CD14-positive monocyte (primary cell): ENCODE data around the gene MRPS6. TPM values are rescaled to one million over a fixed set of nuclear protein-coding genes. Genes with fewer than 3 reads are reported as not detected.

Source experiments
- DNase-seq, 3 donors: peaks; one replicate each; pipeline ENCODE4 v3.0.0-alpha.2; 2011 to 2022
- H2AFZ ChIP-seq: 2 replicates; pipeline ENCODE4 v1.6.0; 2012; ENCODE audit warnings: mild to moderate bottlenecking, low read depth, low read length, inconsistent platforms; ENCODE audit not compliant: insufficient read depth, poor library complexity, severe bottlenecking
- H3K27ac ChIP-seq, 2 donors: 1 replicate in 1 of 2; 2 replicates in 1 of 2; pipeline ENCODE4 v1.5.1; 2012 to 2013; ENCODE audit warnings: low read length in 2 of 2, control low read depth in 1 of 2, inconsistent platforms in 1 of 2, low read depth in 1 of 2, mild to moderate bottlenecking in 1 of 2
- H3K27me3 ChIP-seq, 2 donors: one replicate each; pipeline versions ENCODE4 v1.6.0 to v1.6.1; 2011 to 2013; ENCODE audit warnings: low read length in 2 of 2; ENCODE audit not compliant: control insufficient read depth in 2 of 2, insufficient read depth in 2 of 2
- H3K36me3 ChIP-seq, 2 donors: replicated peaks in 1 of 2; 1 replicate in 1 of 2; 2 replicates in 1 of 2; pipeline versions ENCODE4 v1.5.1 to v1.6.1; 2012 to 2013; ENCODE audit warnings: low read length in 2 of 2, control low read depth in 1 of 2, inconsistent platforms in 1 of 2, mild to moderate bottlenecking in 1 of 2; ENCODE audit not compliant: insufficient read depth in 2 of 2, control insufficient read depth in 1 of 2
- H3K4me1 ChIP-seq, 2 donors: 1 replicate in 1 of 2; 2 replicates in 1 of 2; pipeline versions ENCODE4 v1.5.1 to v1.6.1; 2012 to 2013; ENCODE audit warnings: low read length in 2 of 2, control low read depth in 1 of 2, inconsistent platforms in 1 of 2, mild to moderate bottlenecking in 1 of 2, moderate library complexity in 1 of 2; ENCODE audit not compliant: insufficient read depth in 2 of 2, control insufficient read depth in 1 of 2
- H3K4me2 ChIP-seq: replicated peaks from 2 replicates; pipeline ENCODE3; 2012; ENCODE audit warnings: low read length, moderate library complexity, mild to moderate bottlenecking; ENCODE audit not compliant: poor library complexity, severe bottlenecking; ENCODE audit errors: extremely low read depth
- H3K4me3 ChIP-seq, 3 experiments: fragments of 200-600 bp in 1 of 3; sonication (generic) in 1 of 3; replicated peaks in 1 of 3; 1 replicate in 2 of 3; 2 replicates in 1 of 3; pipeline ENCODE4 v1.5.1; 2011 to 2013; ENCODE audit warnings: low read length in 3 of 3, mild to moderate bottlenecking in 3 of 3, control low read depth in 2 of 3, low read depth in 2 of 3, inconsistent platforms in 1 of 3, moderate library complexity in 1 of 3
- H3K79me2 ChIP-seq: 2 replicates; pipeline ENCODE4 v1.6.0; 2012; ENCODE audit warnings: mild to moderate bottlenecking, control low read depth, inconsistent platforms, low read length, moderate library complexity; ENCODE audit not compliant: insufficient read depth
- H3K9ac ChIP-seq: 2 replicates; pipeline ENCODE4 v1.6.0; 2017; ENCODE audit warnings: low read length, mild to moderate bottlenecking; ENCODE audit not compliant: insufficient read depth, poor library complexity, severe bottlenecking
- H3K9me3 ChIP-seq, 2 donors: replicated peaks in 1 of 2; 1 replicate in 1 of 2; 2 replicates in 1 of 2; pipeline versions ENCODE4 v1.5.1 to v1.6.1; 2012 to 2013; ENCODE audit warnings: low read length in 2 of 2, control low read depth in 1 of 2; ENCODE audit not compliant: control insufficient read depth in 1 of 2, insufficient read depth in 1 of 2
- H4K20me1 ChIP-seq: 2 replicates; pipeline ENCODE4 v1.6.0; 2012; ENCODE audit warnings: mild to moderate bottlenecking, low read length, control low read depth, moderate library complexity; ENCODE audit not compliant: insufficient read depth
- H3K27ac Mint-ChIP-seq, 7 donors: one replicate each; pipeline ENCODE4 v1.8.0; 2020; ENCODE audit warnings: mild to moderate bottlenecking in 7 of 7, mixed read lengths in 7 of 7, moderate library complexity in 6 of 7, inconsistent platforms in 2 of 7
- H3K27me3 Mint-ChIP-seq, 3 donors: one replicate each; pipeline ENCODE4 v1.8.0; 2021 to 2022; ENCODE audit warnings: low read depth in 3 of 3, mild to moderate bottlenecking in 3 of 3, mixed read lengths in 3 of 3, moderate library complexity in 3 of 3, inconsistent platforms in 1 of 3
- H3K36me3 Mint-ChIP-seq, 2 donors: one replicate each; pipeline ENCODE4 v1.8.0; 2020; ENCODE audit warnings: mixed read lengths in 2 of 2, inconsistent platforms in 1 of 2, mild to moderate bottlenecking in 1 of 2
- H3K4me1 Mint-ChIP-seq: one replicate; pipeline ENCODE4 v1.8.0; 2020; ENCODE audit warnings: mild to moderate bottlenecking, mixed read lengths
- H3K4me3 Mint-ChIP-seq, 2 donors: one replicate each; pipeline ENCODE4 v1.8.0; 2020; ENCODE audit warnings: mild to moderate bottlenecking in 2 of 2, mixed read lengths in 2 of 2, moderate library complexity in 1 of 2
- H3K9me3 Mint-ChIP-seq, 7 donors: one replicate each; pipeline ENCODE4 v1.8.0; 2020 to 2022; ENCODE audit warnings: mixed read lengths in 7 of 7, mild to moderate bottlenecking in 6 of 7, moderate library complexity in 6 of 7, inconsistent platforms in 2 of 7
- CTCF ChIP-seq: fragments of 200-600 bp; IDR thresholded peaks from one replicate; pipeline ENCODE4 v1.8.0; 2022; ENCODE audit warnings: antibody characterized with exemption, mild to moderate bottlenecking
- WGBS: methylation state at CpG from one replicate; pipeline ENCODE4 v1.1.5; 2013; ENCODE audit warnings: missing lambda C conversion rate; ENCODE audit not compliant: insufficient coverage; 5-methylcytosine and 5-hydroxymethylcytosine counted together
- intact Hi-C, 2 donors: fragments of 100-400 bp; cut with micrococcal nuclease; formaldehyde crosslinking; loops; one replicate each; pipeline versions ENCODE4 v1.15.0 to v1.15.1; 2023
- polyA plus RNA-seq, 3 donors: library from polyadenylated mRNA; depleted of rRNA in 1 of 3; unstranded in 2 of 3; stranded (reverse) in 1 of 3; fragments of 300-500 nt in 2 of 3; fragments of >200 nt in 1 of 3; fragmentation: Illumina TruSeq in 2 of 3; gene quantifications; 1 replicate in 2 of 3; 2 replicates in 1 of 3; pipeline ENCODE4 v1.2.3, GENCODE V29; 2012 to 2021

MRPS6 gene
- polyA plus RNA-seq, 3 donors = 29.8 to 124 (median 101) TPM

- H3K4me1 ChIP-seq = peaks cover 21 to 29% of the 10 kb centered on the region in 2 donors
- no peaks in the 10 kb centered on the region for H3K27me3 Mint-ChIP-seq
- no peak for DNase-seq
- H3K9ac ChIP-seq = no peak overlapping the region
- H3K36me3 Mint-ChIP-seq = peaks cover 43 to 46% of the 10 kb centered on the region in 2 donors
- intact Hi-C loops = loop anchor here in 1 of 2 donors (5.0 kb wide), 1 partner anchor 141 kb away; no protein-coding TSS in a partner anchor
- H3K27ac Mint-ChIP-seq = no peak overlapping the region
- no CpG with 5 or more reads among the region's 1 CpG for WGBS
- H3K4me3 Mint-ChIP-seq = no peak overlapping the region
- H3K4me2 ChIP-seq = no peak overlapping the region
- no peaks in the 10 kb centered on the region for H3K27me3 ChIP-seq
- no peak overlapping the region for H2AFZ ChIP-seq
- H3K27ac ChIP-seq = no peak overlapping the region
- H4K20me1 ChIP-seq = peaks cover 69% of the 10 kb centered on the region
- H3K79me2 ChIP-seq = peaks cover 55% of the 10 kb centered on the region
- H3K4me1 Mint-ChIP-seq = peaks cover 52% of the 10 kb centered on the region
- H3K9me3 ChIP-seq = no peaks in the 10 kb centered on the region
- peaks cover 0 to 32% of the 10 kb centered on the region in 2 donors for H3K36me3 ChIP-seq
- no peak overlapping the region for H3K4me3 ChIP-seq
- no peak for TF ChIP-seq CTCF
- peaks cover 0 to 2% (median 0%) of the 10 kb centered on the region in 7 donors for H3K9me3 Mint-ChIP-seq
Measured at GRCh38 chr21:34077888-34078287, 4.5 kb downstream of the MRPS6 start.

- no peak for TF ChIP-seq CTCF
- peak overlapping the region in 1 of 7 donors; percentile 23 for H3K27ac Mint-ChIP-seq
- peaks cover 50 to 54% of the 10 kb centered on the region in 2 donors for H3K36me3 Mint-ChIP-seq
- Histone ChIP-seq H3K27me3 (no peaks in the 10 kb centered on the region), H3K36me3 (peaks cover 0 to 42% of the 10 kb centered on the region in 2 donors), H3K9me3 (no peaks in the 10 kb centered on the region), H3K4me2 (no peak overlapping the region), H3K9ac (no peak overlapping the region), H2AFZ (no peak overlapping the region), H3K79me2 (peaks cover 65% of the 10 kb centered on the region), H3K27ac (no peak overlapping the region), H3K4me1 (peaks cover 21 to 27% of the 10 kb centered on the region in 2 donors), H4K20me1 (peaks cover 79% of the 10 kb centered on the region), H3K4me3 (no peak overlapping the region)
- H3K27me3 Mint-ChIP-seq = no peaks in the 10 kb centered on the region
- peaks cover 0 to 2% (median 0%) of the 10 kb centered on the region in 7 donors for H3K9me3 Mint-ChIP-seq
- intact Hi-C loops = loop anchor here in 1 of 2 donors (5.0 kb wide), 1 partner anchor 142 kb away; no protein-coding TSS in a partner anchor
- DNase-seq = no peak
- no CpG with 5 or more reads among the region's 2 CpGs for WGBS
- H3K4me1 Mint-ChIP-seq = peaks cover 54% of the 10 kb centered on the region
- no peak overlapping the region for H3K4me3 Mint-ChIP-seq
Measured at GRCh38 chr21:34078915-34079314, 5.5 kb downstream of the MRPS6 start.
